Measurements from ENCODE around the gene CNGA3.

Gene CNGA3

DNA sequence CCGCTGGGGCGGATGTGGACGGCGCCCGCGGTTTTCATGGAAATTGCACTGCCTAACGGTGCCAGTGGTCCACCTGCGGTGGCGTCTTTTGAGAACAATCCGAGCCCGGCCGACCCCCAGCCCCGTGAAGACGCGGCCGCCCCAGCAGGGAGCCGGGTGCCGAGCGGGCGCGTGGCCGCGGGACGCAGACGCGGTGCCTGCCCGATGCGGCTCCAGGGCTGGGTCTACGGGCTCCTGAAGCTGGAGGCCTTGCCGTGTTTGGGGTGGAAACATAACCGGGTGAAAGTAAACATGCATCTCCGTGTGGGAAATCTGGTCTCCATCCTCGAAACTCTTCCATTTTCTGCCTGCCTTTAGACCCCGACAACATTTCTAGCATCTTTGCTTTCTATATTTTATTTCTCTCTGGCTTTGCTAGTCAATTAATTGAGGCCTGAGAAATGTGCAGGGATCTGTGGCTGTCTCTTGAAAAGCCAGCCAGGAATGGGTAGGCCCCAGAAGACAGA lies 99.0 kb downstream of the CNGA3 start:
- peak in 1 of 2 donors; percentile 39 for DNase-seq
- no peak overlapping the region for H2BK5ac ChIP-seq (ENCODE audit: low read depth, low read length, poor library complexity)
- peak overlapping the region; percentile 84 for H3K9ac ChIP-seq (ENCODE audit: low read length)
- no peak overlapping the region for H2BK12ac ChIP-seq (ENCODE audit: low read length)
- no peak overlapping the region for H3K23ac ChIP-seq (ENCODE audit: low read length)
- peak overlapping the region; percentile 66 for H3K18ac ChIP-seq (ENCODE audit: low read length)
- no CpG with 5 or more reads among the region's 34 CpGs for WGBS (ENCODE audit: extremely low coverage, insufficient coverage, insufficient read length)
- H3K27ac ChIP-seq (ENCODE audit: low read depth, low read length) = peak overlapping the region; percentile 59
- H3K4me3 ChIP-seq (ENCODE audit: low read depth, low read length) = peak overlapping the region; percentile 85
- peak overlapping the region; percentile 76 for H3K4ac ChIP-seq (ENCODE audit: low read depth, low read length)
- H2BK120ac ChIP-seq (ENCODE audit: insufficient read depth, low read length, poor library complexity) = peak overlapping the region; percentile 68
- H3K79me1 ChIP-seq (ENCODE audit: low read length) = peaks cover 7% of the 10 kb centered on the region
- H3K27me3 ChIP-seq (ENCODE audit: insufficient read depth, low read length) = no peaks in the 10 kb centered on the region
- no peak overlapping the region for H2AK5ac ChIP-seq (ENCODE audit: low read length)
- H4K12ac ChIP-seq (ENCODE audit: low read depth, low read length) = peak overlapping the region; percentile 70
- peak overlapping the region; percentile 83 for H4K8ac ChIP-seq (ENCODE audit: low read depth, low read length)
- peaks cover 11% of the 10 kb centered on the region for H3K79me2 ChIP-seq (ENCODE audit: control insufficient read depth, insufficient read depth, low read length, poor library complexity)
- no peaks in the 10 kb centered on the region for H3K36me3 ChIP-seq (ENCODE audit: control insufficient read depth in 1 of 2, insufficient read depth in 2 of 2, low read length in 2 of 2)
- peak overlapping the region; percentile 86 for H2AFZ ChIP-seq (ENCODE audit: insufficient read depth, low read length, poor library complexity)
- peak overlapping the region; percentile 87 for H3K14ac ChIP-seq (ENCODE audit: low read length)
- peak overlapping the region; percentile 92 for H3K4me2 ChIP-seq (ENCODE audit: low read length)
- peak overlapping the region; percentile 71 for H4K91ac ChIP-seq (ENCODE audit: low read depth, low read length)
- H3K4me1 ChIP-seq (ENCODE audit: control insufficient read depth in 1 of 2, insufficient read depth in 2 of 2, low read length in 2 of 2) = peaks cover 4 to 8% of the 10 kb centered on the region in 2 experiments
- no peaks in the 10 kb centered on the region for H3K9me3 ChIP-seq (ENCODE audit: insufficient read depth, low read depth, low read length)

DNA sequence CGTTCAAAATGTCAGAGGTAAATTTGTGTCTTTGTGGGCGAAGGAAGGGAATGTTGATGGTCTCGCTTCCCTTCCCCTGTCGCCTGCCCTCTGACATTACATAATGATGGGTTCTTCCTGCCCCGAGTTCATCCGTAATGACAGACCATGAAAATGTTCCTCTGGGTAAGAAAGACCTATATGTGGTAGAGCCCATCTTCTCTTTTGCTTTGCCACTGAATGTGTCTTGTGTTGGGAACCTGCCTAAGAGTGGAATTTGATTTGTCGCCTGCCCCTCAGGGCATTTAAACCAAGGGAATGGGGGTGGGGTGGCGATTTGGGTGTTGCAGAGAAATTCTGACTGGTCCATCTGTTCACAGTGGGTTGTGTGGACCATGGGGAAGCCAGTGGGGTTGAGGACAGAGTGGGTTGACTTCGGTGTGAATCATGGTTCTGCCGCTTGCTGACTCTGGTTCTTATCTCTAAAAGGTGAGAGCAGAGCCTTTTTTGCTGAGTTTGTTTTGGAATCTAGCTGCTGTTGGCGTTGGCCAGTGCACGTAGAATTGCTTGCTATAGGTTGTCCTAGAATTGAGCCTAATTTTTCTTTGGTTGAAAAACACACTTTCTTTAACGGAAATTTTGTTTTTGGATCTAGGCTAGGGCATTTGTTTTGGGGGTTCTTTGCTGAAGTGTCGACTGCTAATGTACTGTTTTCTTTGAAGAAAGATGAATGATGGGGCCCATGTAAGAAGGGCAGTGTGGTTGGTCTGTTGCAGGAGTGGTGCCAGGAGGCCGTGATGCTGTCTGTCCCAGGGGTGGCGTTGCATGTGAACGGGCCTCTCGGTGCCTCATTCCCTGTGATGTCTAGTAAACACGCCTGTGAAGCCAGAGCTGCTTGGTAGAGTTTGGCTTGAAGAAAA lies 99.7 kb downstream of the CNGA3 start:
- peaks cover 4 to 8% of the 10 kb centered on the region in 2 experiments for H3K4me1 ChIP-seq (ENCODE audit: control insufficient read depth in 1 of 2, insufficient read depth in 2 of 2, low read length in 2 of 2)
- H4K91ac ChIP-seq (ENCODE audit: low read depth, low read length) = no peak overlapping the region
- no peak overlapping the region for H2BK5ac ChIP-seq (ENCODE audit: low read depth, low read length, poor library complexity)
- no peak overlapping the region for H4K8ac ChIP-seq (ENCODE audit: low read depth, low read length)
- peak overlapping the region; percentile 85 for H3K4me3 ChIP-seq (ENCODE audit: low read depth, low read length)
- no peak overlapping the region for H3K23ac ChIP-seq (ENCODE audit: low read length)
- peak overlapping the region; percentile 38 for H3K14ac ChIP-seq (ENCODE audit: low read length)
- no peak overlapping the region for H2AFZ ChIP-seq (ENCODE audit: insufficient read depth, low read length, poor library complexity)
- no peaks in the 10 kb centered on the region for H3K27me3 ChIP-seq (ENCODE audit: insufficient read depth, low read length)
- H4K12ac ChIP-seq (ENCODE audit: low read depth, low read length) = no peak overlapping the region
- no peak overlapping the region for H2BK12ac ChIP-seq (ENCODE audit: low read length)
- peak overlapping the region; percentile 56 for H3K18ac ChIP-seq (ENCODE audit: low read length)
- H3K79me1 ChIP-seq (ENCODE audit: low read length) = peaks cover 7% of the 10 kb centered on the region
- H2BK120ac ChIP-seq (ENCODE audit: insufficient read depth, low read length, poor library complexity) = peak overlapping the region; percentile 46
- H3K79me2 ChIP-seq (ENCODE audit: control insufficient read depth, insufficient read depth, low read length, poor library complexity) = peaks cover 11% of the 10 kb centered on the region
- peak overlapping the region; percentile 92 for H3K4me2 ChIP-seq (ENCODE audit: low read length)
- peak in 1 of 2 donors; percentile 22 for DNase-seq
- WGBS (ENCODE audit: extremely low coverage, insufficient coverage, insufficient read length) = no CpG with 5 or more reads among the region's 19 CpGs
- no peaks in the 10 kb centered on the region for H3K9me3 ChIP-seq (ENCODE audit: insufficient read depth, low read depth, low read length)
- peak overlapping the region; percentile 24 for H2AK5ac ChIP-seq (ENCODE audit: low read length)
- H3K36me3 ChIP-seq (ENCODE audit: control insufficient read depth in 1 of 2, insufficient read depth in 2 of 2, low read length in 2 of 2) = no peaks in the 10 kb centered on the region
- H3K9ac ChIP-seq (ENCODE audit: low read length) = no peak overlapping the region
- H3K27ac ChIP-seq (ENCODE audit: low read depth, low read length) = no peak overlapping the region
- H3K4ac ChIP-seq (ENCODE audit: low read depth, low read length) = peak overlapping the region; percentile 78

DNA sequence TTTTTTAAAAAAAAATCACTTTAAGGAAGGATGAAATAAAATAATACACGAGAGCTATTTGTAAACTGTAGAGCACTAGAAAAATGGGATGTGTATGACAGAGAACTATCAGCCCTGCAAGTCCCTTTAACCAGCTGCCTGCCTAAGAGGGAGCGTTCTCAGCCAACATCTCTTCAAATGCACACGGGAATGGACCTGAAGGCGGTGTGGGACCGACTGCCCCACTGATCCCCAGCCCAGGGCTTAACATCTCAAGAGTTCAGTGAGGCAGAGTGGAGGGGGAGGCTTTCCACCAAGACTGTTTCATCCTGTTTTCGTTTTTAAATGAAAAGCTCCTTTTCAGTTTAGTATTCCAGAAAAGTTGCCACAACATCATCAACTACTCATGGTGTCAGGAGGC lies 100.6 kb downstream of the CNGA3 start:
- H3K4me1 ChIP-seq (ENCODE audit: control insufficient read depth in 1 of 2, insufficient read depth in 2 of 2, low read length in 2 of 2) = peaks cover 4 to 8% of the 10 kb centered on the region in 2 experiments
- no CpG with 5 or more reads among the region's 6 CpGs for WGBS (ENCODE audit: extremely low coverage, insufficient coverage, insufficient read length)
- DNase-seq = no peak

More for the DNA sequence above, 100.6 kb downstream of the CNGA3 start:
- Histone ChIP-seq H3K9me3 (ENCODE audit: insufficient read depth, low read depth, low read length) (no peaks in the 10 kb centered on the region), H3K4me3 (ENCODE audit: low read depth, low read length) (no peak overlapping the region), H3K4ac (ENCODE audit: low read depth, low read length) (peak overlapping the region; percentile 1), H3K4me2 (ENCODE audit: low read length) (no peak overlapping the region), H3K27ac (ENCODE audit: low read depth, low read length) (no peak overlapping the region), H4K8ac (ENCODE audit: low read depth, low read length) (no peak overlapping the region), H3K79me2 (ENCODE audit: control insufficient read depth, insufficient read depth, low read length, poor library complexity) (peaks cover 11% of the 10 kb centered on the region), H3K27me3 (ENCODE audit: insufficient read depth, low read length) (no peaks in the 10 kb centered on the region), H3K18ac (ENCODE audit: low read length) (no peak overlapping the region), H4K12ac (ENCODE audit: low read depth, low read length) (no peak overlapping the region), H2BK120ac (ENCODE audit: insufficient read depth, low read length, poor library complexity) (no peak overlapping the region), H2AFZ (ENCODE audit: insufficient read depth, low read length, poor library complexity) (no peak overlapping the region), H2AK5ac (ENCODE audit: low read length) (no peak overlapping the region), H4K91ac (ENCODE audit: low read depth, low read length) (no peak overlapping the region), H2BK5ac (ENCODE audit: low read depth, low read length, poor library complexity) (no peak overlapping the region), H3K9ac (ENCODE audit: low read length) (no peak overlapping the region), H3K79me1 (ENCODE audit: low read length) (peaks cover 7% of the 10 kb centered on the region), H2BK12ac (ENCODE audit: low read length) (no peak overlapping the region), H3K23ac (ENCODE audit: low read length) (no peak overlapping the region), H3K14ac (ENCODE audit: low read length) (no peak overlapping the region), H3K36me3 (ENCODE audit: control insufficient read depth in 1 of 2, insufficient read depth in 2 of 2, low read length in 2 of 2) (no peaks in the 10 kb centered on the region)
